GM18907 (cell line): ENCODE measurements around the gene CD151.
A peak's percentile ranks its signal among the peaks of the same experiment; 100 is the strongest.

Experiments
- ATAC-seq: cut with Tn5 transposase; IDR thresholded peaks from one replicate; pipeline ENCODE4 v1.9.1; 2021; ENCODE audit warnings: mild to moderate bottlenecking, moderate library complexity; ENCODE audit not compliant: unreplicated experiment

CD151 gene

GRCh38 chr11:796565-797295 is 36.0 kb upstream of the CD151 start:
- ATAC-seq, result no peak

GRCh38 chr11:797296-798092 is 35.3 kb upstream of the CD151 start:
- peak; percentile 41 for ATAC-seq

GRCh38 chr11:798093-798713 is 34.5 kb upstream of the CD151 start, which contains the start of gene SLC25A22:
Gene SLC25A22 (minus strand): TSS chr11:798281. CDS start chr11:795006, 3,275 bp downstream.
- peak; percentile 51 for ATAC-seq

GRCh38 chr11:799641-800316 is 33.0 kb upstream of the CD151 start:
- no peak for ATAC-seq

- ATAC-seq, result no peak
These were observed 32.3 kb upstream of the CD151 start for GRCh38 chr11:800473-800872.

- no peak for ATAC-seq
These were observed 31.5 kb upstream of the CD151 start for GRCh38 chr11:801097-801780.

GRCh38 chr11:802018-802617 is 30.6 kb upstream of the CD151 start:
- ATAC-seq, result no peak

GRCh38 chr11:802693-803466 is 29.9 kb upstream of the CD151 start:
- ATAC-seq, result no peak

GRCh38 chr11:803467-803742 is 29.3 kb upstream of the CD151 start:
- no peak for ATAC-seq

- ATAC-seq, result no peak
These were observed 28.8 kb upstream of the CD151 start for GRCh38 chr11:803770-804598.

GRCh38 chr11:804599-804964 is 28.2 kb upstream of the CD151 start:
- ATAC-seq, result no peak

- ATAC-seq, result no peak
These were observed 24.1 kb upstream of the CD151 start for GRCh38 chr11:808427-809286.

GRCh38 chr11:809287-810039 is 23.3 kb upstream of the CD151 start, which contains the start of gene RPLP2:
Gene RPLP2 (plus strand): TSS chr11:809967. CDS start chr11:810235, 268 bp downstream.
- peak; percentile 78 for ATAC-seq

- ATAC-seq, result no peak
These were observed 22.6 kb upstream of the CD151 start for GRCh38 chr11:810040-810567.

- ATAC-seq, result no peak
These were observed 21.1 kb upstream of the CD151 start for GRCh38 chr11:811446-812245.

GRCh38 chr11:812390-812789 is 20.4 kb upstream of the CD151 start:
- ATAC-seq, result no peak
